GM12872 (cell line): ENCODE measurements around the gene S1PR3.

Experiments used
- TF ChIP-seq, protein P1 (sequence below): IDR thresholded peaks from 3 replicates; pipeline ENCODE4 v1.5.1; 2011; ENCODE audit warnings: low read depth, mild to moderate bottlenecking, low read length, moderate library complexity; ENCODE audit not compliant: insufficient read depth

Gene S1PR3

DNA sequence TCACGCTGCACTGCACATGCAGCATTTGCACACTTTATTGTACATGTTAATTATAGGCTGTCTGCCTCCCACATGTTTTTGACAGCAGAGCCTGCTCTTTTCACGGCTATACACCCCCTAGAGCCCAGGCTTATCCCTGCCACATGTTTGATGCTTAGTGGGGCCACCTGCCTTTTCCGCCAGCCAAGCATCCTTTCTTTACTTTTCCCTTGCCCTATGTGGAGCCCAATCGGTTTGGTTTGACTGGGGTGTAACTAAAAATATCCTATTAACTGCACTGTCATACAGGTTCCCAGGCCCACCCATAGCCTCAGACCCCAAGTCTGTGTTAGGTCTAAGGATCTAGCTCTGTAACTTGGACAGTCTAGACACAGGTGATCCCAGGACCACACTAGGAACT is 18.9 kb upstream of the S1PR3 start:
- TF ChIP-seq, protein P1, sequence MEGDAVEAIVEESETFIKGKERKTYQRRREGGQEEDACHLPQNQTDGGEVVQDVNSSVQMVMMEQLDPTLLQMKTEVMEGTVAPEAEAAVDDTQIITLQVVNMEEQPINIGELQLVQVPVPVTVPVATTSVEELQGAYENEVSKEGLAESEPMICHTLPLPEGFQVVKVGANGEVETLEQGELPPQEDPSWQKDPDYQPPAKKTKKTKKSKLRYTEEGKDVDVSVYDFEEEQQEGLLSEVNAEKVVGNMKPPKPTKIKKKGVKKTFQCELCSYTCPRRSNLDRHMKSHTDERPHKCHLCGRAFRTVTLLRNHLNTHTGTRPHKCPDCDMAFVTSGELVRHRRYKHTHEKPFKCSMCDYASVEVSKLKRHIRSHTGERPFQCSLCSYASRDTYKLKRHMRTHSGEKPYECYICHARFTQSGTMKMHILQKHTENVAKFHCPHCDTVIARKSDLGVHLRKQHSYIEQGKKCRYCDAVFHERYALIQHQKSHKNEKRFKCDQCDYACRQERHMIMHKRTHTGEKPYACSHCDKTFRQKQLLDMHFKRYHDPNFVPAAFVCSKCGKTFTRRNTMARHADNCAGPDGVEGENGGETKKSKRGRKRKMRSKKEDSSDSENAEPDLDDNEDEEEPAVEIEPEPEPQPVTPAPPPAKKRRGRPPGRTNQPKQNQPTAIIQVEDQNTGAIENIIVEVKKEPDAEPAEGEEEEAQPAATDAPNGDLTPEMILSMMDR, result no peak

DNA sequence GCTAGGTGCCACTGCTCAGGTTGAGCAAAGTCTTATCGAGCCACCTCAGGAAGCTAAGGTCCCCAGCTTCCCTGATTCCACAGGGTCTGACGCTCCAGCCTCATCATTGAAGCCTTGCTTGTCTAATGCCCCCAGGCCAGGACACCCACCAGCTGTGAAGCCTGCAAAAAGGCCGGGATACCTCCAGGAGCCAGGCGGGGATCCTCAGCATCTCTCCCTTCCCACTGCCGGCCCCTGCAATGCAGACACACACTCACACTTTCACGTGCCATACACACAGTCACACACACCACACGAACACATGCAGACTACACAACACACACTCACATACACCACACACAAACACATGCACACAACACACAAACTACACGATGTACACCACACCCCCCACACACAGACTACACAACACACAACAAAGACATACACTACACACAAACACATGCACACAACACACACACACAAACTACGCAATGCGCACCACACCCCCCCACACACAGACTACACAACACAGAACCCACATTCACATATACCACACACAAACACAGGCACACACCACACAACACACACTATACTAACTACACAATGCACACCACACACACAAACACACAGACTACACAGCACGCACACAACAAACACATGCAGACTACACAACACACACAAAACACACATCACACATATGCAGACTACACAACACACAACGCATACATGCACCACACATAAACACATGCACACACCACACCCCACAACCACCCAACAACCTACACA is 17.8 kb upstream of the S1PR3 start:
- TF ChIP-seq, protein P1, result no peak

DNA sequence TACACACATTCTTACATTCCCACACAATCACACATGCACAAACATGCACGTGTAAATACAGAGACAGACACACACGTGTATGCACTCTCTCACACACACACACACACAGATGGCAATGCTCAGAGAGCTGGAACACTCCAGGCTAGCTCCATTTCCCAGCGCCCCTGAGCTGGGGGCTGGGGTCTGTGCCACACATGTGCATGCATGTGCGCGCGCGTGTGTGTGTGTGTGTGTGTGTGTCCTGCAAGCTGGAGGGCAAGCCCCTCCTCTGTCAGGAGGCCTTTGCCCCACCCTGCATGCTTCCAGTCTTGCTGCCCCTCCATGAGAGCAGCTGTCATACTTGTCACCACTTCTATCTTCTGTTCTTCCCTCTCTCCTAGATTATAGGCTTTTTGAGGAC is 16.6 kb upstream of the S1PR3 start:
- TF ChIP-seq, protein P1, result no peak

DNA sequence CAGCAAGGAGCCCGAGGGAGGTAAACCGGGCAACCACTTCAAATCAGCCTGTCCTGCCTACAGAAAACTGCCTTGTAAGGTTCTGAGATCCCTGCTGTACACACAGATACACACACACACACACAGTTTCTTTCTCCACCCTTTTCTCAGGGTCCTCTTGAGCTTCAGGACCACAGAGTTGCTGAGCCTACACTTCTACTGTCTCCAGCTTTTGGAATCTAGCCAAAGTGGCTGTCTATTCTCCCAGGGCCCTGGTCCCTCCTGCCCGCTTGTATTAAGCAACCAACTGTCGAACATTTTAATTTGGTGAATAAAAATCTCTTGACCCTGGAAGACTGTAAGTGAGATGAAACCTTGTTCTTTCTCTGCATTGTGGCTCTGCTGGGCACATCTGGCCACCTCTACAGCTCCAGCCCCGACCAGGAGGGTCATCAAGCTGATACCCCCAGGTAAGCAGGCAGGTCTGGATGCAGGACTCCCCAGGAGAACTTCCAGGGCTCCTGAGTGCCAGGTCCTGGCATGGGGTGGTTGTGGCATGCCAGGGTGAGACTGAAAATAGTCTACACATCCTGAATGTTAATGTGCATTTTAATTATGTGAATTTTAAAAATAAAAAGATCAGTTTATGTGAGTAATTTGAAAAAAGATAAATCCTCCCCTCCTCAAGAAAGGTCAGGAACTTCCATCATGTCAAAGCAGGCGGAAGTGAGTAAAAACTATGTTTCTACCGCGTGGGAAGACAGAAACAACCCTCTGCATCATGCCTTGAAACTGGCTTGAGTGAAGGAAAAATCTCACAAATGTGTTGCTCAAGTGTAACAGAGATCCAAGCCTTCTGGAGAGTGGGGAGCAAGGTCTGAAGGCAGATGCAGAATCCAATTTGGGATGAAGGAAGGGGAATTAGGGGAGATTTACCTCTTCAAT is 15.0 kb upstream of the S1PR3 start:
- TF ChIP-seq, protein P1, result no peak

DNA sequence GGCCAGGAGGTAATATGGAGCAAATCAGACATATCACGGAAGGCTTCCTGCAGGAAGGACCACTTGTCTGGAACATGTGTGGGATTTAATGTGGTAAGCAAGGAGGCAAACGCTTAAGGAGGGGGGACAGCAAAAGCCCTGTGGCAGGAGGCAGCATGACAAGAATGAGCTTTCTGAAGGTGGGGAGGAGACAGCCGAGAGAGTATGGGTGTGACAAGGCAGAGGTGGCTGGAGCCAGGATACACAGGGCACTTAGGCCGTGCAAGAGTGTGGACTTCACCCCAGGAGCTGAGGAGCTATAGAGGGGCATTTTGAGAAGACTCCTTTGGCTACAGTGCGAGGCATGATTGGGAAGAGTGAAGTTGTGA is 14.4 kb upstream of the S1PR3 start:
- TF ChIP-seq, protein P1, result no peak

DNA sequence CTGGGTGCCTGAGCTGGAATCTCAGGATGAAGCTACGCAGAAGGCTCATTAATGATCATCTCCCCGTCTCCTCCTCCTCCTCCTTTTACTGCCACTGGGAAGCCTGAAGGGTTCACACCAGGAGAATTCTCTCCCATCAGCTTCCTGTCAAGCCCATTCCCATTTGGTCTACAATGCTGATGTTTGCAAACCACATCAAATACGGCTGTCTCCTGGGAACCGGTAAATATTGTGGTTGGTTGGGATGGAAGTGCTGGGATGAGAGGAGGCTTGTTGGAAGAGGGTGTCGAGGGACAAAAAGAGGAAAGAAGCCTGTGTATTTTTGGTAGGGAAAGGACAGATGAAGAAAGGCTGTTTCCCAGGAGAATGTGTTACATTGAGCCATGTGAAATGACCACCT is 13.2 kb upstream of the S1PR3 start:
- TF ChIP-seq, protein P1, result no peak

DNA sequence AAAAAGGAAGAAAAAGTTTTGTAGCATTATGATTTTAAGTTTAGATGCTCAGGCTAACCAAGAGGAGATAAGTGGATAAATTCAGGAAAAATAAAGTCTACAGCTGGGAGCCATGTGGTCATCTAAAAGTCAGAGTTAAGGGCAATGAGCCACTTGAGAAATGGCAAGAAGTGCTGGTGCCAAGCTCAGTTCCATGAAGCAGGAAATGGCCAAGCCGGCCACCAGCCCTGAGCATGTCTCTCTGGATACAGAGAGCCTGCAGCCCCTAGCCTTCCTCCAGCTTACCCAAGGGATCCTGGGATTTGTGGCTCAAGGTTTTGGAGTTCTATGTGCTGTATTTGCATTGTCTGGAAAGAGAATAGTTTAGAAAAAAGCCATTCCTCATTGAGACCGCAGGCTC is 12.2 kb upstream of the S1PR3 start:
- TF ChIP-seq, protein P1, result no peak
